HEK293 (cell line): Measurements from ENCODE around the gene WARS2.

Experiments
- CTCF ChIA-PET: fragments of 350-600 bp; formaldehyde crosslinking; extraction: SDS; loops from one replicate; lab custom pipeline; 2021; ENCODE audit warnings: antibody characterized with exemption; lab: Yijun Ruan, JAX
- POLR2A ChIA-PET: fragments of 300-600 bp; formaldehyde crosslinking; extraction: SDS; loops from one replicate; lab custom pipeline; 2020; ENCODE audit warnings: antibody characterized with exemption, inconsistent platforms; lab: Yijun Ruan, JAX
- H3K27ac ChIP-seq: fragments of 200-500 bp; sonication (Bioruptor generic); 2 replicates; pipeline ENCODE4 v1.5.1; 2014; ENCODE audit warnings: low read depth, low read length, control low read depth, inconsistent platforms; ENCODE audit errors: extremely low read depth
- H3K36me3 ChIP-seq, 2 experiments: fragments of 200-500 bp in 1 of 2; sonication (Bioruptor generic) in 1 of 2; 1 replicate in 1 of 2; 2 replicates in 1 of 2; pipeline ENCODE4 v1.5.1; 2014 to 2017; ENCODE audit warnings: inconsistent platforms in 2 of 2, low read length in 2 of 2; ENCODE audit not compliant: control insufficient read depth in 2 of 2, insufficient read depth in 1 of 2
- H3K4me1 ChIP-seq: fragments of 200-500 bp; sonication (Bioruptor generic); 2 replicates; pipeline ENCODE4 v1.5.1; 2014; ENCODE audit warnings: mild to moderate bottlenecking, low read length, inconsistent platforms; ENCODE audit not compliant: control insufficient read depth, insufficient read depth
- H3K4me3 ChIP-seq: 2 replicates; pipeline ENCODE4 v1.5.1; 2011; ENCODE audit warnings: low read depth, mild to moderate bottlenecking, control low read depth, low read length, moderate library complexity
- H3K9me3 ChIP-seq: fragments of 200-500 bp; sonication (Bioruptor generic); 2 replicates; pipeline ENCODE4 v1.5.1; 2014; ENCODE audit warnings: low read depth, low read length, inconsistent platforms; ENCODE audit not compliant: control insufficient read depth, insufficient read depth
- CTCF ChIP-seq: fragments of 450-650 bp; formaldehyde crosslinking; IDR thresholded peaks from 2 replicates; pipeline ENCODE4 v1.5.1; 2016; ENCODE audit warnings: missing biosample characterization, missing genetic modification characterization
- EGR2 ChIP-seq: fragments of 450-650 bp; formaldehyde crosslinking; IDR thresholded peaks from 2 replicates; pipeline ENCODE4 v1.5.1; 2016; ENCODE audit warnings: low read depth, missing biosample characterization, missing genetic modification characterization
- GLI2 ChIP-seq: fragments of 450-650 bp; formaldehyde crosslinking; IDR thresholded peaks from 2 replicates; pipeline ENCODE4; 2017; ENCODE audit warnings: missing biosample characterization, missing genetic modification characterization, low read depth, borderline replicate concordance
- OSR2 ChIP-seq: fragments of 450-650 bp; formaldehyde crosslinking; IDR thresholded peaks from 2 replicates; pipeline ENCODE4 v1.5.1; 2016; ENCODE audit warnings: missing biosample characterization, missing genetic modification characterization
- PBX3 ChIP-seq: sonication (generic); formaldehyde crosslinking; IDR thresholded peaks from 2 replicates; pipeline ENCODE4 v1.8.1; 2022; ENCODE audit warnings: mild to moderate bottlenecking, moderate library complexity, missing genetic modification reagents
- PRDM1 ChIP-seq: fragments of 450-650 bp; formaldehyde crosslinking; IDR thresholded peaks from 2 replicates; pipeline ENCODE4; 2016; ENCODE audit warnings: missing biosample characterization, missing genetic modification characterization
- ZBTB44 ChIP-seq: fragments of 450-650 bp; IDR thresholded peaks from 2 replicates; pipeline ENCODE4 v1.5.1; 2018; ENCODE audit warnings: missing biosample characterization, mild to moderate bottlenecking, missing genetic modification characterization
- ZBTB7A ChIP-seq: fragments of 450-650 bp; formaldehyde crosslinking; IDR thresholded peaks from 2 replicates; pipeline ENCODE4 v1.5.1; 2016; ENCODE audit warnings: low read depth, missing biosample characterization, missing genetic modification characterization
- ZFHX2 ChIP-seq: fragments of 450-650 bp; formaldehyde crosslinking; conservative IDR thresholded peaks from 2 replicates; pipeline ENCODE4 v1.5.1; 2016; ENCODE audit warnings: missing biosample characterization, missing genetic modification characterization
- ZFP37 ChIP-seq: fragments of 450-650 bp; formaldehyde crosslinking; IDR thresholded peaks from 2 replicates; pipeline ENCODE4 v1.5.1; 2016; ENCODE audit warnings: missing biosample characterization, missing genetic modification characterization
- ZFP69B ChIP-seq: fragments of 450-650 bp; formaldehyde crosslinking; IDR thresholded peaks from 2 replicates; pipeline ENCODE4 v1.5.1; 2016; ENCODE audit warnings: missing biosample characterization, missing genetic modification characterization
- ZIC2 ChIP-seq: fragments of 450-650 bp; formaldehyde crosslinking; IDR thresholded peaks from 2 replicates; pipeline ENCODE4 v1.5.1; 2016; ENCODE audit warnings: missing biosample characterization, missing genetic modification characterization
- ZNF138 ChIP-seq: fragments of 450-650 bp; formaldehyde crosslinking; IDR thresholded peaks from 2 replicates; pipeline ENCODE4 v1.5.1; 2016; ENCODE audit warnings: missing biosample characterization, missing genetic modification characterization, borderline replicate concordance
- ZNF16 ChIP-seq: fragments of 450-650 bp; formaldehyde crosslinking; IDR thresholded peaks from 2 replicates; pipeline ENCODE4 v1.5.1; 2016; ENCODE audit warnings: low read depth, missing biosample characterization, missing genetic modification characterization
- ZNF239 ChIP-seq: fragments of 450-650 bp; formaldehyde crosslinking; IDR thresholded peaks from 2 replicates; pipeline ENCODE4 v1.5.1; 2016; ENCODE audit warnings: missing biosample characterization, missing genetic modification characterization
- ZNF248 ChIP-seq: fragments of 450-650 bp; formaldehyde crosslinking; IDR thresholded peaks from 2 replicates; pipeline ENCODE4 v1.5.1; 2017; ENCODE audit warnings: missing biosample characterization, missing genetic modification characterization
- ZNF311 ChIP-seq: fragments of 450-650 bp; formaldehyde crosslinking; IDR thresholded peaks from 2 replicates; pipeline ENCODE4 v1.5.1; 2017; ENCODE audit warnings: missing biosample characterization, missing genetic modification characterization, borderline replicate concordance
- ZNF561 ChIP-seq: fragments of 450-650 bp; IDR thresholded peaks from 2 replicates; pipeline ENCODE4 v1.5.1; 2018; ENCODE audit warnings: missing biosample characterization, missing genetic modification characterization, borderline replicate concordance
- ZNF629 ChIP-seq: fragments of 450-650 bp; formaldehyde crosslinking; IDR thresholded peaks from 2 replicates; pipeline ENCODE4 v1.5.1; 2017; ENCODE audit warnings: missing biosample characterization, missing genetic modification characterization
- ZNF843 ChIP-seq: fragments of 450-650 bp; formaldehyde crosslinking; IDR thresholded peaks from 2 replicates; pipeline ENCODE4 v1.5.1; 2016; ENCODE audit warnings: missing biosample characterization, missing genetic modification characterization
- ZSCAN23 ChIP-seq: fragments of 450-650 bp; formaldehyde crosslinking; IDR thresholded peaks from 2 replicates; pipeline ENCODE4 v1.5.1; 2016; ENCODE audit warnings: missing biosample characterization, missing genetic modification characterization

Gene WARS2

GRCh38 chr1:119090250-119090649 is 50.2 kb downstream of the WARS2 start (continued):
- TF ChIP-seq ZBTB7A (no peak), ZNF138 (tag by site-specific recombination) (no peak), OSR2 (tag by site-specific recombination) (no peak), ZNF629 (tag by site-specific recombination) (no peak), ZFP37 (tag by site-specific recombination) (no peak)

- no peak overlapping the region for H3K27ac ChIP-seq
- H3K4me3 ChIP-seq: no peak overlapping the region
- H3K36me3 ChIP-seq: no peaks in the 10 kb centered on the region
- ChIA-PET POLR2A (no interaction called here), CTCF (interaction anchor here (0.8 kb wide), 1 partner anchor 287 kb away, joined by 3 read pairs; no protein-coding TSS in a partner anchor)
- peak; percentile 48; the same call in 1 of the 2 replicates for TF ChIP-seq ZFHX2
- TF ChIP-seq ZNF239 (tag by site-specific recombination): no peak
- no peak for TF ChIP-seq ZIC2 (tag by site-specific recombination)
- TF ChIP-seq PBX3 (CRISPR knock-in tag): no peak
- no peak for TF ChIP-seq PRDM1 (tag by site-specific recombination)
- no peak for TF ChIP-seq CTCF (tag by site-specific recombination)
- TF ChIP-seq ZNF248 (tag by site-specific recombination): no peak
- no peak for TF ChIP-seq ZFP69B
- TF ChIP-seq ZNF561 (tag by site-specific recombination): no peak
- TF ChIP-seq ZNF16 (tag by site-specific recombination): no peak
- TF ChIP-seq EGR2 (tag by site-specific recombination): peak; percentile 81
- no peak for TF ChIP-seq ZSCAN23 (tag by site-specific recombination)
- H3K9me3 ChIP-seq: no peaks in the 10 kb centered on the region
- H3K4me1 ChIP-seq: no peaks in the 10 kb centered on the region
Measured at GRCh38 chr1:119086830-119087229, 53.6 kb downstream of the WARS2 start.

GRCh38 chr1:119084798-119085197 is 55.7 kb downstream of the WARS2 start:
- TF ChIP-seq ZBTB44 (tag by site-specific recombination): no peak
- no peak for TF ChIP-seq GLI2 (tag by site-specific recombination)
- TF ChIP-seq ZNF843: no peak
- TF ChIP-seq ZNF311 (tag by site-specific recombination): no peak
- POLR2A ChIA-PET: no interaction called here
- no peak overlapping the region for H3K4me3 ChIP-seq
- H3K27ac ChIP-seq: no peak overlapping the region
- CTCF ChIA-PET: no interaction called here
- no peaks in the 10 kb centered on the region for H3K9me3 ChIP-seq
- no peaks in the 10 kb centered on the region for H3K4me1 ChIP-seq
- H3K36me3 ChIP-seq: no peaks in the 10 kb centered on the region
